Memory B cell (primary cell): ENCODE measurements around the gene EFNB1.

Experiments used
- ATAC-seq: fragments of 150-1000 bp; cut with Tn5 transposase; 2 replicates; pipeline ENCODE4 v1.10.0; 2021; ENCODE audit warnings: low read depth, mild to moderate bottlenecking, moderate library complexity
- DNase-seq, 2 donors: peaks; one replicate each; pipeline ENCODE4 v3.0.0; 2022; ENCODE audit warnings: low spot score in 2 of 2
- H3K27ac Mint-ChIP-seq: one replicate; pipeline ENCODE4 v1.8.0; 2022; ENCODE audit warnings: mild to moderate bottlenecking, moderate library complexity, mixed read lengths
- H3K27me3 Mint-ChIP-seq: one replicate; pipeline ENCODE4 v1.8.0; 2022; ENCODE audit warnings: mixed read lengths
- H3K36me3 Mint-ChIP-seq: one replicate; pipeline ENCODE4 v1.8.0; 2022; ENCODE audit warnings: mild to moderate bottlenecking, mixed read lengths
- H3K4me1 Mint-ChIP-seq: one replicate; pipeline ENCODE4 v1.8.0; 2022; ENCODE audit warnings: mixed read lengths
- H3K4me3 Mint-ChIP-seq: one replicate; pipeline ENCODE4 v1.8.0; 2022; ENCODE audit warnings: mild to moderate bottlenecking, moderate library complexity, mixed read lengths
- H3K9me3 Mint-ChIP-seq: one replicate; pipeline ENCODE4 v1.8.0; 2022; ENCODE audit warnings: mixed read lengths

Gene EFNB1

GRCh38 chrX:68872171-68872570, 43.4 kb downstream of the EFNB1 start:
- no peak overlapping the region for H3K4me3 Mint-ChIP-seq
- H3K27ac Mint-ChIP-seq, result no peak overlapping the region
- ATAC-seq (no peak), DNase-seq (no peak)
- no peaks in the 10 kb centered on the region for H3K36me3 Mint-ChIP-seq
- H3K4me1 Mint-ChIP-seq, result no peaks in the 10 kb centered on the region
- H3K9me3 Mint-ChIP-seq, result no peaks in the 10 kb centered on the region
- H3K27me3 Mint-ChIP-seq, result peaks cover 2% of the 10 kb centered on the region

DNA sequence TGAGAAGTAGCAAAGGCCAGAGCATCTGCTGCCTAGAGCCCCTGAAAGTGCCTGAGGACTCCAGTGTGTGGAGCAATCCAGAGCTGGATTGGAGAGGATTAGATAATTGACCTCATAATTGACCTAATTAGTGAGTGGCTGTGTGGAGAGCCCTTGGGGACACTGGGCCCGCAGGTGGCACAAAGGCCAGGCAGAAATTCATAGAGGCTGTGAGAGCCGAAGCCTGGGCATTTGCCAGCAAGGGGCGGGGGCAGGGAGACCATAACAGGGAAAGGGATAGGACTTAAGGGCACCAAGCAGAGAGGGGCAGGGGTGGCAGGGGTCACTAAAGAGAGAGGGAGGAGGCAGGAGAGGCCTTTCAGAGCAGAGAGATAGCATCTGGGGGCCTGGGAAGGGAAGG, 45.3 kb downstream of the EFNB1 start:
- no peaks in the 10 kb centered on the region for H3K9me3 Mint-ChIP-seq
- ATAC-seq, result no peak
- H3K36me3 Mint-ChIP-seq, result no peaks in the 10 kb centered on the region
- H3K27me3 Mint-ChIP-seq, result peaks cover 2% of the 10 kb centered on the region
- no peaks in the 10 kb centered on the region for H3K4me1 Mint-ChIP-seq
- DNase-seq, result no peak
- H3K4me3 Mint-ChIP-seq, result no peak overlapping the region
- H3K27ac Mint-ChIP-seq, result no peak overlapping the region

DNA sequence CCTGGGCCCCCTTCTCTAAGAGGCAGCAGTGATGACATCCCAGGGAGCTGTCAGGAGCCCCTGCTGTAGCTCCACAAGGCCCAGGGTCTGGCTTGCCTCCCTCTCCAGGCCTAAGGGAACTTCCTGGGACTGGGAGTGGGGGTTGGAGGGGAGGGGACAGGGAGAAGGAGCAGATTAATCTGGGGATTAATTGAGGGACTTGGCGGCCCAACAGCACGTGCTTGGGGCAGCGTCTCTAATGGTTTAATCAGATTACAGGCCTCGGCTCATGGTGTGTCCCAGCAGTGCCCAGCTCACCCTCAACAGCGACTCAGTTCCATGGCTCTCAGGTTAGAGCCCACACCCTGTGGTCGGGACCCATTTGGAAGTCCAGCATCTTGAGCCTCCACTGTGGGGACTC, 47.9 kb downstream of the EFNB1 start:
- peaks cover 2% of the 10 kb centered on the region for H3K27me3 Mint-ChIP-seq

GRCh38 chrX:68877606-68878005, 48.8 kb downstream of the EFNB1 start:
- Mint-ChIP-seq H3K36me3 (no peaks in the 10 kb centered on the region), H3K4me1 (no peaks in the 10 kb centered on the region), H3K27me3 (peaks cover 2% of the 10 kb centered on the region), H3K4me3 (no peak overlapping the region), H3K27ac (no peak overlapping the region), H3K9me3 (no peaks in the 10 kb centered on the region)
- ATAC-seq (no peak), DNase-seq (no peak)

More for the DNA sequence above, 47.9 kb downstream of the EFNB1 start:
- DNase-seq, result no peak
- ATAC-seq, result no peak
- Mint-ChIP-seq H3K36me3 (no peaks in the 10 kb centered on the region), H3K4me3 (no peak overlapping the region), H3K9me3 (no peaks in the 10 kb centered on the region), H3K27ac (no peak overlapping the region), H3K4me1 (no peaks in the 10 kb centered on the region)

- no peaks in the 10 kb centered on the region for H3K27me3 Mint-ChIP-seq
- DNase-seq (no peak), ATAC-seq (no peak)
- H3K9me3 Mint-ChIP-seq, result no peaks in the 10 kb centered on the region
- H3K27ac Mint-ChIP-seq, result no peak overlapping the region
- H3K4me1 Mint-ChIP-seq, result no peaks in the 10 kb centered on the region
- H3K36me3 Mint-ChIP-seq, result no peaks in the 10 kb centered on the region
- no peak overlapping the region for H3K4me3 Mint-ChIP-seq
Measured at GRCh38 chrX:68878977-68879645, 50.3 kb downstream of the EFNB1 start.

DNA sequence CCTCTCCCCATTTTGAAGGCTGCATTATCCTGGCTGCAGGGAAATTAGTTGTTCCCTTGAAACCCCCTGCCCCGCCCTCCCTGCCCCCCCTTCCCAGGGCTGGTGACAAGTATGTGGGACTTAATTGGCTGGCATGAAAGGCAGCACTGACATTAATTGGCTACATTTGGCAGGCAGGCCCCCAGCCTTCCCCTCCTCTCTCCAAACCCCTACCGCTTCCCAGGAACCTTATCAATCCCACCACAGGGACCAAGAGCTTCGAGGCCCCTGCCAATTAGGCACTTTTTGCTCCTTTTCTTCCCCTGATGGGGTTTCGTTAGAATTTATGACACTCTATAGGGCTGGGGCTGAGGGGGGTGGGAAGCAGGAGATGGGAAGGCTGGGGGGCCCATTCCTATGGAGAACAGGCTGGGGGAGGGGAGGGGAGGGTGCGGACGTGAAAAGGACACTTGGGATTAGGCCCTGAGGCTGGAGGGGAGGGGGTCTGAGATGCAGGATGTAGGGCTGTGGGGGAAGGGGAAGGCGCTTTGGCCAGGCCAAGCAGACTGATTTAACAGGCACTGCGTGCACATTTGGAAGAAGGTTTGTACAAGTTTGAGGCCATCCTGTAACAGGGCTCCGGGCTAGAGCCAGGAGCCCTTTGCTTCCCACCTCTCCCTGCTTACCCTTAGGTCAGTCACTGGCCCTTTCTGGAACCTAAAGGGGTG, 52.2 kb downstream of the EFNB1 start:
- Mint-ChIP-seq H3K4me3 (no peak overlapping the region), H3K4me1 (no peaks in the 10 kb centered on the region), H3K27me3 (no peaks in the 10 kb centered on the region), H3K36me3 (no peaks in the 10 kb centered on the region), H3K27ac (no peak overlapping the region), H3K9me3 (no peaks in the 10 kb centered on the region)
- no peak for DNase-seq
- no peak for ATAC-seq

GRCh38 chrX:68881911-68882310, 53.1 kb downstream of the EFNB1 start:
- ATAC-seq (no peak), DNase-seq (no peak)
- Mint-ChIP-seq H3K27me3 (no peaks in the 10 kb centered on the region), H3K4me1 (no peaks in the 10 kb centered on the region), H3K27ac (no peak overlapping the region), H3K4me3 (no peak overlapping the region), H3K9me3 (no peaks in the 10 kb centered on the region), H3K36me3 (no peaks in the 10 kb centered on the region)

- ATAC-seq (no peak), DNase-seq (no peak)
- Mint-ChIP-seq H3K27me3 (no peaks in the 10 kb centered on the region), H3K4me1 (no peaks in the 10 kb centered on the region), H3K4me3 (no peak overlapping the region), H3K36me3 (no peaks in the 10 kb centered on the region), H3K9me3 (no peaks in the 10 kb centered on the region), H3K27ac (no peak overlapping the region)
Measured at GRCh38 chrX:68883800-68884199, 55.0 kb downstream of the EFNB1 start.

DNA sequence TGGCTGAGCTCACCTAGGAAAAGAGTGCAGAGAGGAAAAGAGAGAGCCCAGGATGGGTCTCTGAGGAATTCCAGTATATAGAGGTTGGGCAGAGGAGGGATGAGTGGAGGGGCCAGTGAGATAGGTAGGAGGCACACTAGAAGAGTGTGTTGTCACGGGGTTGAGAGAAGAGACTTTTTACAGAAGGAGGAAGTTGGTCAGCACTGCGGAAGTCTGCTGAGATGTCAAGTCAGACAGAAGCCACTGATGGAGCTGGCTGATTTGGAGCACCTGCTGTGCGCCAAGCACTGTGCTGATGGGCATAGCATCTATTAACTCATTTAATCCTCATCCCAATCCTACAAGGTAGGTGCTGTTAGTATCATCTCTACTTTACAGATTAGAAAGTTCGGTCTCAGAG, 60.4 kb downstream of the EFNB1 start:
- Mint-ChIP-seq H3K36me3 (no peaks in the 10 kb centered on the region), H3K4me3 (no peak overlapping the region), H3K27ac (no peak overlapping the region), H3K27me3 (peaks cover 4% of the 10 kb centered on the region), H3K9me3 (no peaks in the 10 kb centered on the region), H3K4me1 (no peaks in the 10 kb centered on the region)
- DNase-seq (no peak), ATAC-seq (no peak)
